ENCODE results near the gene ZNF57.
"Not testable (repeated sequence)": the region's sequence is repeated elsewhere in the genome, so short reads cannot be mapped to it uniquely, and the experiment has no call there.

DNA sequence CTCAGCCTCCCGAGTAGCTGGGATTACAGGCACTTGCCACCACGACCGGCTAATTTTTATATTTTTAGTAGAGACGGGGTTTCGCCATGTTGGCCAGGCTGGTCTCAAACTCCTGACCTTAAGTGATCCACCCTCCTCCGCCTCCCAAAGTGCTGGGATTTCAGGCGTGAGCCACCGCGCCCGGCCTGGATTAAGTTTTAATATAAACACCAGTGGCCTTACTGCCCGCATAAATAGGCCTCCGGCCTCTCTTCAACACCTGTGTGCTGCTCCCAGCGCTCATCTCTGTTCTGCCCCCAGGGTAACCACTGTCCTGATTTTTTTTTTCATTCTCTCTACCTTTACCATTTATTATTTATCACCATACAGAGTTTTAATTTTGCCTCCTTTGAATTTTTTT, 2.6 kb downstream of the ZNF57 start:
- TF ChIP-seq, protein P1, sequence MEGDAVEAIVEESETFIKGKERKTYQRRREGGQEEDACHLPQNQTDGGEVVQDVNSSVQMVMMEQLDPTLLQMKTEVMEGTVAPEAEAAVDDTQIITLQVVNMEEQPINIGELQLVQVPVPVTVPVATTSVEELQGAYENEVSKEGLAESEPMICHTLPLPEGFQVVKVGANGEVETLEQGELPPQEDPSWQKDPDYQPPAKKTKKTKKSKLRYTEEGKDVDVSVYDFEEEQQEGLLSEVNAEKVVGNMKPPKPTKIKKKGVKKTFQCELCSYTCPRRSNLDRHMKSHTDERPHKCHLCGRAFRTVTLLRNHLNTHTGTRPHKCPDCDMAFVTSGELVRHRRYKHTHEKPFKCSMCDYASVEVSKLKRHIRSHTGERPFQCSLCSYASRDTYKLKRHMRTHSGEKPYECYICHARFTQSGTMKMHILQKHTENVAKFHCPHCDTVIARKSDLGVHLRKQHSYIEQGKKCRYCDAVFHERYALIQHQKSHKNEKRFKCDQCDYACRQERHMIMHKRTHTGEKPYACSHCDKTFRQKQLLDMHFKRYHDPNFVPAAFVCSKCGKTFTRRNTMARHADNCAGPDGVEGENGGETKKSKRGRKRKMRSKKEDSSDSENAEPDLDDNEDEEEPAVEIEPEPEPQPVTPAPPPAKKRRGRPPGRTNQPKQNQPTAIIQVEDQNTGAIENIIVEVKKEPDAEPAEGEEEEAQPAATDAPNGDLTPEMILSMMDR (IDR thresholded peaks at IDR 0.05) = not testable (repeated sequence)
- not testable (repeated sequence) for TF ChIP-seq POLR2A (IDR thresholded peaks at IDR 0.05)
